GM12891 (cell line): Measurements from ENCODE around the gene GAL3ST1.

Experiments
- POLR2A ChIP-seq: IDR thresholded peaks from 2 replicates; pipeline ENCODE4 v1.6.1; 2011; ENCODE audit warnings: low read depth, low read length, control low read depth
- POLR2AphosphoS5 ChIP-seq: IDR thresholded peaks from 2 replicates; pipeline ENCODE4 v1.6.1; 2011; ENCODE audit warnings: low read depth, low read length, control low read depth
- SPI1 ChIP-seq: IDR thresholded peaks from 2 replicates; pipeline ENCODE4 v1.6.1; 2011; ENCODE audit warnings: low read depth, low read length, control low read depth
- TAF1 ChIP-seq: IDR thresholded peaks from 2 replicates; pipeline ENCODE4 v1.6.1; 2011; ENCODE audit warnings: low read depth, low read length, control low read depth

- TF ChIP-seq POLR2AphosphoS5, result no peak
- TF ChIP-seq SPI1, result peak; percentile 28; the same call in 1 of the 2 replicates
- TF ChIP-seq TAF1, result no peak
- TF ChIP-seq POLR2A, result no peak
Measured at GRCh38 chr22:30609260-30610185, 35.1 kb upstream of the GAL3ST1 start.
